Gastroesophageal sphincter (tissue), 4 donors: ENCODE measurements around the gene ZBED4. TPM values are rescaled to one million over a fixed set of nuclear protein-coding genes. Genes with fewer than 3 reads are reported as not detected.

Source experiments
- ATAC-seq: fragments of 150-250 bp; one replicate; pipeline ENCODE4 v1.9.1; 2016; ENCODE audit warnings: mild to moderate bottlenecking, moderate library complexity
- H3K27ac ChIP-seq, 4 donors: fragments of 200-600 bp; sonication (generic) in 3 of 4; 1 replicate in 3 of 4; 2 replicates in 1 of 4; pipeline ENCODE4 v1.5.1; 2016 to 2019
- H3K27me3 ChIP-seq: fragments of 200-600 bp; sonication (generic); one replicate; pipeline ENCODE4 v1.5.1; 2019
- H3K36me3 ChIP-seq, 2 donors: fragments of 200-600 bp; sonication (generic); one replicate each; pipeline ENCODE4 v1.5.1; 2019; ENCODE audit warnings: control low read depth in 1 of 2
- H3K4me1 ChIP-seq, 3 donors: fragments of 200-600 bp; sonication (generic); 1 replicate in 2 of 3; 2 replicates in 1 of 3; pipeline ENCODE4 v1.5.1; 2016 to 2019; ENCODE audit warnings: control low read depth in 2 of 3
- H3K4me3 ChIP-seq, 2 donors: fragments of 200-600 bp; sonication (generic); one replicate each; pipeline ENCODE4 v1.5.1; 2019; ENCODE audit warnings: mild to moderate bottlenecking in 1 of 2, moderate library complexity in 1 of 2
- H3K9me3 ChIP-seq, 3 donors: fragments of 200-600 bp; sonication (generic); one replicate each; pipeline ENCODE4 v1.5.1; 2017 to 2019; ENCODE audit warnings: control low read depth in 2 of 3
- EP300 ChIP-seq: sonication (generic); formaldehyde crosslinking; IDR thresholded peaks from one replicate; pipeline ENCODE4 v1.6.1; 2017; ENCODE audit warnings: antibody characterized with exemption, mild to moderate bottlenecking
- POLR2A ChIP-seq, 2 donors: fragments of 450-650 bp; IDR thresholded peaks; one replicate each; pipeline ENCODE4 v1.6.1; 2017; ENCODE audit warnings: antibody characterized with exemption in 2 of 2, mild to moderate bottlenecking in 2 of 2, moderate library complexity in 1 of 2
- POLR2AphosphoS5 ChIP-seq: sonication (generic); formaldehyde crosslinking; IDR thresholded peaks from one replicate; pipeline ENCODE4 v1.6.1; 2017; ENCODE audit warnings: antibody characterized with exemption
- WGBS, 2 donors: methylation state at CpG; one replicate each; pipeline ENCODE4 v1.1.5; 2018; ENCODE audit warnings: low coverage in 1 of 2; 5-methylcytosine and 5-hydroxymethylcytosine counted together
- total RNA-seq, 4 donors: library from RNA; depleted of rRNA; stranded (reverse); fragments of >200 nt; gene quantifications; one replicate each; pipeline ENCODE4 v1.1.0, GENCODE V29; 2016
- TF ChIP-seq, protein P1 (sequence below), 4 experiments: fragments of 200-600 bp in 2 of 4; fragments of 450-650 bp in 2 of 4; sonication (generic) in 1 of 4; IDR thresholded peaks; one replicate each; pipeline ENCODE4 v1.5.1; 2017 to 2019; ENCODE audit warnings: antibody characterized with exemption in 4 of 4, mild to moderate bottlenecking in 2 of 4, moderate library complexity in 2 of 4

The ZBED4 gene
- total RNA-seq, 4 donors from 2014 or later, result 6.9 to 12.3 (median 7.1) TPM

- no peaks in the 10 kb centered on the region for H3K4me1 ChIP-seq
- ATAC-seq, result no peak
- H3K36me3 ChIP-seq, result no peaks in the 10 kb centered on the region
- no peaks in the 10 kb centered on the region for H3K27me3 ChIP-seq
- H3K27ac ChIP-seq, result no peak overlapping the region
- peaks cover 0 to 21% (median 0%) of the 10 kb centered on the region in 3 donors for H3K9me3 ChIP-seq
- H3K4me3 ChIP-seq, result no peak overlapping the region
- TF ChIP-seq, protein P1, sequence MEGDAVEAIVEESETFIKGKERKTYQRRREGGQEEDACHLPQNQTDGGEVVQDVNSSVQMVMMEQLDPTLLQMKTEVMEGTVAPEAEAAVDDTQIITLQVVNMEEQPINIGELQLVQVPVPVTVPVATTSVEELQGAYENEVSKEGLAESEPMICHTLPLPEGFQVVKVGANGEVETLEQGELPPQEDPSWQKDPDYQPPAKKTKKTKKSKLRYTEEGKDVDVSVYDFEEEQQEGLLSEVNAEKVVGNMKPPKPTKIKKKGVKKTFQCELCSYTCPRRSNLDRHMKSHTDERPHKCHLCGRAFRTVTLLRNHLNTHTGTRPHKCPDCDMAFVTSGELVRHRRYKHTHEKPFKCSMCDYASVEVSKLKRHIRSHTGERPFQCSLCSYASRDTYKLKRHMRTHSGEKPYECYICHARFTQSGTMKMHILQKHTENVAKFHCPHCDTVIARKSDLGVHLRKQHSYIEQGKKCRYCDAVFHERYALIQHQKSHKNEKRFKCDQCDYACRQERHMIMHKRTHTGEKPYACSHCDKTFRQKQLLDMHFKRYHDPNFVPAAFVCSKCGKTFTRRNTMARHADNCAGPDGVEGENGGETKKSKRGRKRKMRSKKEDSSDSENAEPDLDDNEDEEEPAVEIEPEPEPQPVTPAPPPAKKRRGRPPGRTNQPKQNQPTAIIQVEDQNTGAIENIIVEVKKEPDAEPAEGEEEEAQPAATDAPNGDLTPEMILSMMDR (IDR thresholded peaks at IDR 0.05), result no peak
- 93 to 94% methylated on average over 9 to 21 of the region's 29 CpGs for WGBS, 2 donors
Observed at GRCh38 chr22:49861642-49862495, 8.2 kb downstream of the ZBED4 start.

DNA sequence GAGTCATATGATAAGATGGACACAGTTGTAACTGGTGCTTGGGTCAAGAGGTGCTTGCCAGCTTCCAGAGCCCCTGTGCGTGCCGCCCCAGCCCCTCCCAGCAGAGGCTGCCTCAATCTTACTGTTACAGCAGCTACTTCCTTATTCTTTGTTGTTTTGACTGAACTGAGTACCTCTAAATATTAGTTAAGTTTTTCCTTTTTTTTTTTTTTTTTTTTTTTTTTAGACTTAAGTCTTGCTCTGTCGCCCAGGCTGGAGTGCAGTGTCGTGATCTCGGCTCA is 8.8 kb downstream of the ZBED4 start:
- TF ChIP-seq POLR2A (IDR thresholded peaks at IDR 0.05), result no peak
- no peak for TF ChIP-seq EP300
- TF ChIP-seq POLR2AphosphoS5, result no peak
- TF ChIP-seq, protein P1 (IDR thresholded peaks at IDR 0.05), result no peak
- Histone ChIP-seq H3K27ac (no peak overlapping the region), H3K4me1 (no peaks in the 10 kb centered on the region), H3K36me3 (peaks cover 0 to 4% of the 10 kb centered on the region in 2 donors), H3K9me3 (peaks cover 0 to 26% (median 0%) of the 10 kb centered on the region in 3 donors), H3K4me3 (no peak overlapping the region), H3K27me3 (no peaks in the 10 kb centered on the region)
- no peak for ATAC-seq
- WGBS, 2 donors, result 94% methylated on average over 3 of the region's 5 CpGs; no CpG with 5 or more reads in 1 of the 2 donors

DNA sequence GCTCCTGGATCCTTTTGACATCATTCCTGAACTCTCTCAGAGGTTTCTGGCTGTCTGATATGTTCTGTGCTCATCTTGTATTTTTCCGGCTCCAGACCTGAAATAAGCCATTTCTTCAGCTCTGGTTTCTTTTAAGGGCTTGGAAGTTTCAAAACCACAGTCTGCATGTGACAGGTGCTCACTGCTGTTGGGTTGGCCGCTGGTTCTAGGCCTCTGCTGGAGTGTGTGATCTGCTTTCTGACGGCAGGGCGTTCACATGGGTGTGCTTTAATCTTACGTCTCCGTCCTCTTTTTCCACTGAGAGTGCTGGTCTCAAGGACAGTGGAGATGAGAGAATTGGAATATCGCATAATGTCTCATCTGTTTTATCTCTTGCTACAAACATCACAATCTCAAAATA is 10.3 kb downstream of the ZBED4 start:
- Histone ChIP-seq H3K9me3 (peaks cover 0 to 34% (median 0%) of the 10 kb centered on the region in 3 donors), H3K27me3 (no peaks in the 10 kb centered on the region), H3K27ac (no peak overlapping the region), H3K4me1 (no peaks in the 10 kb centered on the region), H3K4me3 (no peak overlapping the region), H3K36me3 (peaks cover 0 to 8% of the 10 kb centered on the region in 2 donors)
- ATAC-seq, result no peak
- 76 to 90% methylated on average over 5 to 6 of the region's 7 CpGs for WGBS, 2 donors
- no peak for TF ChIP-seq POLR2AphosphoS5
- no peak for TF ChIP-seq EP300
- no peak for TF ChIP-seq POLR2A (IDR thresholded peaks at IDR 0.05)
- TF ChIP-seq, protein P1 (IDR thresholded peaks at IDR 0.05), result no peak

GRCh38 chr22:49865156-49865555 is 11.5 kb downstream of the ZBED4 start:
- Histone ChIP-seq H3K36me3 (peaks cover 0 to 8% of the 10 kb centered on the region in 2 donors), H3K9me3 (peaks cover 0 to 46% (median 0%) of the 10 kb centered on the region in 3 donors), H3K27me3 (no peaks in the 10 kb centered on the region), H3K4me1 (no peaks in the 10 kb centered on the region), H3K4me3 (no peak overlapping the region), H3K27ac (no peak overlapping the region)
- TF ChIP-seq POLR2AphosphoS5, result no peak
- TF ChIP-seq POLR2A (IDR thresholded peaks at IDR 0.05), result no peak
- TF ChIP-seq EP300, result no peak
- TF ChIP-seq, protein P1 (IDR thresholded peaks at IDR 0.05), result no peak
- WGBS, 2 donors, result 90% methylated on average over 8 to 16 of the region's 17 CpGs
- no peak for ATAC-seq

- no peaks in the 10 kb centered on the region for H3K27me3 ChIP-seq
- no peak overlapping the region for H3K27ac ChIP-seq
- no peak for TF ChIP-seq POLR2AphosphoS5
- TF ChIP-seq, protein P1 (IDR thresholded peaks at IDR 0.05), result no peak
- no peak for TF ChIP-seq EP300
- TF ChIP-seq POLR2A (IDR thresholded peaks at IDR 0.05), result no peak
- H3K36me3 ChIP-seq, result peaks cover 0 to 8% of the 10 kb centered on the region in 2 donors
- H3K4me3 ChIP-seq, result no peak overlapping the region
- no peak for ATAC-seq
- H3K4me1 ChIP-seq, result no peaks in the 10 kb centered on the region
- 35 to 58% methylated on average over 2 of the region's 2 CpGs for WGBS, 2 donors
- peaks cover 0 to 49% (median 0%) of the 10 kb centered on the region in 3 donors for H3K9me3 ChIP-seq
Observed at GRCh38 chr22:49866134-49866533, 12.5 kb downstream of the ZBED4 start.
